Measurements from ENCODE around the gene ARHGEF1. TPM values are rescaled to one million over a fixed set of nuclear protein-coding genes. Genes with fewer than 3 reads are reported as not detected.
A peak's percentile ranks its signal among the peaks of the same experiment; 100 is the strongest.

ARHGEF1 gene
- 107 and 142 TPM in 2 replicates for total RNA-seq (2014; rRNA removed; shearing (Covaris generic); ENCODE audit: low replicate concordance)

GRCh38 chr19:41882568-41883462 is at the start of gene ARHGEF1:
Gene ARHGEF1 (plus strand): TSS chr19:41883184. CDS start chr19:41888083, 4,899 bp downstream.
- DNase-seq = peak; percentile 82
- Histone ChIP-seq H3K36me3 (peaks cover 34% of the 10 kb centered on the region), H3K27me3 (no peaks in the 10 kb centered on the region), H3K9me3 (no peaks in the 10 kb centered on the region), H3K4me3 (peak within 1 kb of the TSS; percentile 92)

- no peak for DNase-seq
- Histone ChIP-seq H3K36me3 (no peaks in the 10 kb centered on the region), H3K27me3 (peaks cover 67% of the 10 kb centered on the region), H3K4me3 (no peak overlapping the region), H3K9me3 (no peaks in the 10 kb centered on the region; the same call in 1 of the 2 replicates)
Measured at GRCh38 chr19:41837981-41838708, 44.8 kb upstream of the ARHGEF1 start.

DNA sequence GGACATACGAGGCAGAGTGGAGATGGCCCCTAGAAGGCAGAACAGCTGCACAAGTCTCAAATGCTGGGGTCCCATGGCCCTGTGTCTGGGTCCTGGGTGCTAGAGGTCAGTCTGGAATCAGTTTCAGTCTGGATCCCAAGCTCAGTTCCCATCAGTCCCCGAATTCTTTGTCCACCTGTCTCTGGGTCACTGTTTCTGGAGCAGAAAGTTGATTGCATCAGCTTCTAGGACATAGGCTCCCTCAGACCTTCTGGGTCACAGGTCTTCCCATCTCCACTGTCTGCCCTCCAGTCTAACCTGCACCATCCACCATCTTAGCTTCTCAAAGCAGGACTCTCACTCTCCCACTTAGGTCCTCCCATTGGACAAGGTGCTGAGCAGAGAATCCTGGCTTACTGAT is 43.8 kb upstream of the ARHGEF1 start:
- no peak for DNase-seq
- H3K4me3 ChIP-seq = no peak overlapping the region
- no peaks in the 10 kb centered on the region for H3K36me3 ChIP-seq
- H3K9me3 ChIP-seq = no peaks in the 10 kb centered on the region; the same call in 1 of the 2 replicates
- H3K27me3 ChIP-seq = peaks cover 66% of the 10 kb centered on the region

DNA sequence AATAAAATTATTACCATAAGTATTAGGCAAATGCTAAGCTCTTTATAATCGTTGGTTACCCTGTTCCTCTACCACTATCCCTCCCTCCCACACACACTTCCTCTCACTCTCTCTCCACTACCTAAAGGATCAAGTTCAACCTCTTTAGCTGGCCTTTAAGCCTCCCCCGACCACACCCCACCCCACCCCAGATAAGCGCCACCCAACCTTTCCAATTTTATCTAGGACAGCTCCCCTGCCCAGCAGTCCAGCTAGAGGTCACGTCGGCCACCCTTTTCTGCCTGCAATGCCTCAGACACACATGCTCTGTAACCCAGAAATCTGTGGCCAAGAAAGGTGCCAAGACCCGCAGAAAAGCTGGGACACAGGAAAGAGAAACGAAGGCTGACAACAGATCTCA is 39.6 kb upstream of the ARHGEF1 start:
- H3K36me3 ChIP-seq = no peaks in the 10 kb centered on the region
- DNase-seq = no peak
- peaks cover 35% of the 10 kb centered on the region for H3K27me3 ChIP-seq
- H3K9me3 ChIP-seq = no peaks in the 10 kb centered on the region; the same call in 1 of the 2 replicates
- no peak overlapping the region for H3K4me3 ChIP-seq

GRCh38 chr19:41844601-41845000 is 38.4 kb upstream of the ARHGEF1 start, which contains the start of gene LYPD4:
Gene LYPD4 (minus strand): TSS chr19:41844683. CDS start chr19:41839285, 5,398 bp downstream.
- no peak within 1 kb of the TSS for H3K4me3 ChIP-seq
- H3K27me3 ChIP-seq = peaks cover 25% of the 10 kb centered on the region
- no peak for DNase-seq
- H3K9me3 ChIP-seq = no peaks in the 10 kb centered on the region; the same call in 1 of the 2 replicates
- no peaks in the 10 kb centered on the region for H3K36me3 ChIP-seq

DNA sequence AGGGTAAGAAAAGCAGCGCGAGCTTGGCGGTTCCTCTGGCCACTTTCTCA is 38.2 kb upstream of the ARHGEF1 start, which contains the start of gene DMRTC2:
Gene DMRTC2, plus strand, starts transcription at position 42 of the 50 bp plus-strand sequence. CDS start 2,387 bp downstream, outside the sequence.
- Histone ChIP-seq H3K9me3 (no peaks in the 10 kb centered on the region; the same call in 1 of the 2 replicates), H3K36me3 (no peaks in the 10 kb centered on the region), H3K4me3 (no peak within 1 kb of the TSS), H3K27me3 (peaks cover 24% of the 10 kb centered on the region)
- DNase-seq = no peak

- no peak for DNase-seq
- H3K9me3 ChIP-seq = no peaks in the 10 kb centered on the region; the same call in 1 of the 2 replicates
- H3K4me3 ChIP-seq = no peak overlapping the region
- peaks cover 21% of the 10 kb centered on the region for H3K27me3 ChIP-seq
- no peaks in the 10 kb centered on the region for H3K36me3 ChIP-seq
Measured at GRCh38 chr19:41845051-41845590, 37.9 kb upstream of the ARHGEF1 start.

GRCh38 chr19:41847351-41848105 is 35.5 kb upstream of the ARHGEF1 start:
- DNase-seq = no peak
- H3K27me3 ChIP-seq = peaks cover 24% of the 10 kb centered on the region
- H3K36me3 ChIP-seq = no peaks in the 10 kb centered on the region
- H3K9me3 ChIP-seq = no peaks in the 10 kb centered on the region
- no peak overlapping the region for H3K4me3 ChIP-seq

DNA sequence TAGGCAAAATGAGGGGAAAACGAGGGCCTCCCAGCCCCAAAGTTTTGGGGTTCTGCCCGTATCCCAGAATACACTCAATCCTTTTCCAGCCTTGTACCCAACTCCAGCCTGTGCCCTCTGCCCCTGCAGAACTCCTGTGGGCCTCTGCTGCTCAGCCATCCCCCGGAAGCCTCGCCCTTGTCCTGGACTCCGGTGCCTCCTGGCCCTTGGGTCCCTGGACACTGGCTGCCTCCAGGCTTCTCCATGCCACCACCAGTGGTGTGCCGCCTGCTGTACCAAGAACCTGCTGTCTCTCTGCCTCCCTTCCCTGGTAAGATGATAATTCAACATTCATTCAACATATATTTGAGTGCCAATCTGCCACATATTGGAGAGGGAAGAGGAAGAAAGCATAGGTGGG is 34.3 kb upstream of the ARHGEF1 start:
- no peak for DNase-seq
- Histone ChIP-seq H3K4me3 (no peak overlapping the region), H3K36me3 (no peaks in the 10 kb centered on the region), H3K27me3 (peaks cover 34% of the 10 kb centered on the region), H3K9me3 (no peaks in the 10 kb centered on the region)

DNA sequence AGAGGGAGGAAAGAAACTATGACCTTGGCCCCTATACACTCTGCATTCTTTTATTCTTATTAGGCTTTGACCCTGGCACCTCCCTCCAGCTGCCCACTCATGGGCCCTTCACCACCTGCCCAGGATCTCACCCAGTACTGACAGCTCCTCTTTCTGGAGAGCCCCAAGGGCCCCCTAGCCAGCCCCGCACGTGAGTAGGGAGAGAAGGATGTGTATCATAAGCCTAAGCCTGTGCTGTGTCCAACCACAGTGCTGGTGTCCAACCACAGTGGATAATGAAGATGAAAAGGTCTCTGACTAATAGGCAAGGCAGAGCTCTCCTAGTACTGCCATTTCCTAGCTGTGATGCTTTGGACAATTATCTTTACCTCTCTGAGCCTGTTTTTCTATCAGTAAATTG is 33.9 kb upstream of the ARHGEF1 start:
- Histone ChIP-seq H3K4me3 (no peak overlapping the region), H3K27me3 (peaks cover 37% of the 10 kb centered on the region)
- no peak for DNase-seq

DNA sequence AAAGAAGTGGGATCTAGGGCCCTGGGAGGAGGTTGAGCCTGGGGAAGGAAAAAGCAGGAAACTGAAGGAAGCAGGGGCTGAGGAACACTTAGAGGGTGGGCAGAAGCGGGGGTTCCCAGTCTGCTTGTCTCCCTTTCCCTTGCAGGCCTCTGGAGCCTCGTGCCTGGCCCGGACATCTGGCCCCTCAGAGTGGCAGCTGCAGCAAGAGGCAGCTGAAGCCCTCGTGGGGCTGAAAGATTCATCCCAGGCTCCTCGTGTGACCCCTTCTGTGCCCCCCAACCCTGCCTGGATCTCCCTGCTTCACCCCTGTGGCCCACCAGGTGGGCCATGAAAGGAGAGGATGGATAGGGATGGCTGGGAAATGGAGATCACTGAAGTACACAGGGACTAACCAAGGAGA is 32.6 kb upstream of the ARHGEF1 start:
- Histone ChIP-seq H3K9me3 (no peaks in the 10 kb centered on the region), H3K27me3 (peaks cover 48% of the 10 kb centered on the region)

More for the DNA sequence above, 33.9 kb upstream of the ARHGEF1 start:
- Histone ChIP-seq H3K9me3 (no peaks in the 10 kb centered on the region), H3K36me3 (no peaks in the 10 kb centered on the region)

DNA sequence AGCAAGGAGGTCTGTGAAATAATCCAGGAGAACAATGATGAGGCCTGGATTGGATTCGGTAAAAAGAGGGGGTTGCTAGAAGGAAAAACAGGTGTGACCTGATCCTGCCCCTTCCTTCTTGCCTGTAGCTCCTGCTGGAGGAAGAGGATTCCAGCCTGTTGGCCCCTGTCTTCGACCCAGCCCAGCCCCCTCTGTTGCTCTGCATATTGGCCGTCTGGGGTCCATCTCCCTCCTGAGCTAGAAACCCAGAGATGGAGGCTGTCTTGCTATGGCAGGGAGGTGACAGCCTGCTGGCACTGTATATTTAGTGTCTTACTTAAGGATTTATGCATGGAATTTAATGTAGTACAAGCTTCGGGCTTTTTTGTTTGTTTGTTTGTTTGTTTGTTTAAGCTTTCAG is 31.5 kb upstream of the ARHGEF1 start:
- Histone ChIP-seq H3K27me3 (peaks cover 45% of the 10 kb centered on the region), H3K36me3 (no peaks in the 10 kb centered on the region), H3K4me3 (no peak overlapping the region), H3K9me3 (no peaks in the 10 kb centered on the region)
- no peak for DNase-seq

More for the DNA sequence above, 32.6 kb upstream of the ARHGEF1 start:
- DNase-seq = no peak
- Histone ChIP-seq H3K4me3 (no peak overlapping the region), H3K36me3 (no peaks in the 10 kb centered on the region)

DNA sequence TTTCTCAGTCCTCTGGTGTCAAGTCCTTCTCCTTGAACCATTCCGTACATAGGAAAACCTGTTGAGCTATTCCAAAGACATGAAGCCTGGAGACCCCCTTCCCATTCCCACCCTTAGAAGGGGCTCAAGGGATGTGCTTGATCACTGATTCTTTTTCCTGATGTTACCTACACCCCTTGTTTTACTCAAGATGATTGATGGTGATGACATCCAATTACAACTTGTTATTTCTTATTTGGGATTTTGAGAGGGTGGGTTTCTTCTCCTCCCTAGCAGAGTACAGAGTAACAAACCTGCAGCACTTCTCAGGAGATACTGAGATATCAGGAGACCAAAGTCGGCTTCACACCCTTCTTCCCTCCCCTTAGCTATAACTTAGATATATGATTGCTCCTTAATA is 29.6 kb upstream of the ARHGEF1 start:
- no peak overlapping the region for H3K4me3 ChIP-seq
- peaks cover 44% of the 10 kb centered on the region for H3K27me3 ChIP-seq
- no peak for DNase-seq
- no peaks in the 10 kb centered on the region for H3K9me3 ChIP-seq
- H3K36me3 ChIP-seq = no peaks in the 10 kb centered on the region

DNA sequence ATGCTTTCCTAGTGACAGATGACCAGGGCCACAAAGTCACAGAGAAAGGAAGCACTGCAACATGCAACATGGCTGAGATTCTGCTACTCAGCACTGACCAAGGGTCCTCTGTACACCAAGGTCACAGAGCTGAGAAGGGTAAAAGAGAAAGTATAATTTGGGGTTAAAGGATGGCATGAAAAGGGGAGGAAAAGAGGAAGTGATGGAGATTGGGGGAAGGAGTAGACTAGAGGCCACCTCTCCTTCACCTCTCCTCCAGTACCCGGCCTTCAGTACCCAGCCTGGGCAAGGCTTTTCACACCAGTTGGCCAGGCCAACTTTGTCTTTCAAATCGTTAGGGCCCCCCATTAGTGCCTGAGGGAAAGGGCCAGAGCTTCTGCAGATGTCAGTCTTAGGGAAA is 29.2 kb upstream of the ARHGEF1 start:
- Histone ChIP-seq H3K27me3 (peaks cover 44% of the 10 kb centered on the region), H3K36me3 (no peaks in the 10 kb centered on the region), H3K4me3 (no peak overlapping the region), H3K9me3 (no peaks in the 10 kb centered on the region)
- no peak for DNase-seq

- DNase-seq = no peak
Measured at GRCh38 chr19:41859213-41859617, 23.8 kb upstream of the ARHGEF1 start.

GRCh38 chr19:41859618-41860418 is 23.2 kb upstream of the ARHGEF1 start, which contains the start of gene RPS19:
Gene RPS19 (plus strand): TSS chr19:41860255. CDS start chr19:41860775, 520 bp downstream.
- H3K4me3 ChIP-seq = peak within 1 kb of the TSS; percentile 100
- H3K27me3 ChIP-seq = peaks cover 8% of the 10 kb centered on the region
- peak; percentile 97 for DNase-seq
- no peaks in the 10 kb centered on the region for H3K9me3 ChIP-seq
- peaks cover 46% of the 10 kb centered on the region for H3K36me3 ChIP-seq

More at GRCh38 chr19:41859213-41859617, 23.8 kb upstream of the ARHGEF1 start:
- Histone ChIP-seq H3K9me3 (no peaks in the 10 kb centered on the region), H3K4me3 (peak overlapping the region; percentile 100), H3K36me3 (peaks cover 40% of the 10 kb centered on the region), H3K27me3 (peaks cover 14% of the 10 kb centered on the region)

Data from MG63 (cell line).